Activated T-helper 17 cell treated with anti-CD3 and anti-CD28 coated beads, Interleukin-2, amount 50 U/mL, for 72 hours (primary cell): Measurements from ENCODE around the gene APOC1. TPM values are rescaled to one million over a fixed set of nuclear protein-coding genes. Genes with fewer than 3 reads are reported as not detected.
A peak's percentile ranks its signal among the peaks of the same experiment; 100 is the strongest.
"Not testable (repeated sequence)": the region's sequence is repeated elsewhere in the genome, so short reads cannot be mapped to it uniquely, and the experiment has no call there.

Experiments
- ATAC-seq: fragments of 150-1000 bp; cut with Tn5 transposase; replicated peaks from 2 replicates; pipeline ENCODE4 v1.10.0; 2021; ENCODE audit warnings: mild to moderate bottlenecking, moderate library complexity
- H3K27ac Mint-ChIP-seq: one replicate; pipeline ENCODE4 v1.8.0; 2022; ENCODE audit warnings: mixed read lengths
- H3K27me3 Mint-ChIP-seq: one replicate; pipeline ENCODE4 v1.8.0; 2022; ENCODE audit warnings: mixed read lengths
- H3K36me3 Mint-ChIP-seq: one replicate; pipeline ENCODE4 v1.8.0; 2022; ENCODE audit warnings: low read depth, mild to moderate bottlenecking, mixed read lengths
- H3K4me1 Mint-ChIP-seq: one replicate; pipeline ENCODE4 v1.8.0; 2022; ENCODE audit warnings: mixed read lengths
- H3K4me3 Mint-ChIP-seq: one replicate; pipeline ENCODE4 v1.8.0; 2022; ENCODE audit warnings: mild to moderate bottlenecking, mixed read lengths
- H3K9me3 Mint-ChIP-seq: one replicate; pipeline ENCODE4 v1.8.0; 2022; ENCODE audit warnings: mixed read lengths
- total RNA-seq, 2 donors: library from RNA; stranded (reverse); gene quantifications; one replicate each; pipeline ENCODE4 v1.2.3, GENCODE V29; 2022

Gene APOC1
- total RNA-seq, 2 donors from 2014 or later: 0.89 to 1.6 TPM

DNA sequence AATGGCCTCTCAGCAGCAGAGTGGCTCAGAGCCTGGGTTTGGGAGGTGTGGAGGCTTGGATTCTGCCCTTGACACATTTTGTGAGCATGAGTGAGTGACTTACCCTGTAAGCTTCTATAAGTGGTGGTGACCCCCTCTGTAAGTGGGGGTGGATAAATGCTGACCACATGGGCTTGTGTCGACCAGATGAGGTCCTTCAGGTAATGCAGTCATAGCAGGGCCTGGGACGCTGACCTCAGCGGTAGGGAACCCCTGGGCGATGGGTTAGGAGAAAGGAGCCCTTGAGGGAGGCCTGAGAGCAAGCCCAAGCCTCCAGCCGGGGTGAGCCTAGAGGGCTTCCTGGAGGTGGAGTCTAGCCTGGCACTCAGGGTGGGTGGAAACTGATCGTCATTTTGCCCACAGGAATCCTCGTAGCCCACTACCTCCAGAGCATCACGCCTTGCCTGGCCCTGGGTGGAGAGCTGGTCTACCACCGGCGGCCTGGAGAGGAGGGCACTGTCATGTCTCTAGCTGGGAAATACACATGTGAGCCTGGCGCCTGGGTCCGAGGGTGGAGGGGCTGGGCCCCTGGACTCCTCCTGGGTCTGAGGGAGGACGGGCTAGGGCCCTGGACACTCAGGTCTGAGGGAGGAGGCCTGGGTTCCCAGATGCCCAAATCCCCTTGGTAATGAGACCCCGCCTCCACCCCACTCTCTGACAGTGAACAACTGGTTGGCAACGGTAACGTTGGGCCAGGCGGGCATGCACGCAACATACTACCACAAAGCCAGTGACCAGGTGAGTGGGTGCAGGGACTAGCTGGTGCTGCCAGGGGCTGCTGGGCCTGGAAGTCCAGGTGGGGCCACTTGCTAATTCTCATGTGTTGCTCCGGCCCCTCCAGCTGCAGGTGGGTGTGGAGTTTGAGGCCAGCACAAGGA, 13.8 kb upstream of the APOC1 start:
- peaks cover 5% of the 10 kb centered on the region for H3K4me1 Mint-ChIP-seq
- no peak overlapping the region for H3K27ac Mint-ChIP-seq
- no peaks in the 10 kb centered on the region for H3K27me3 Mint-ChIP-seq
- no peaks in the 10 kb centered on the region for H3K9me3 Mint-ChIP-seq
- ATAC-seq: no peak
- H3K4me3 Mint-ChIP-seq: no peak overlapping the region
- peaks cover 73% of the 10 kb centered on the region for H3K36me3 Mint-ChIP-seq

GRCh38 chr19:44903216-44903601, 11.2 kb upstream of the APOC1 start:
- Mint-ChIP-seq H3K4me3 (no peak overlapping the region), H3K27ac (no peak overlapping the region), H3K9me3 (no peaks in the 10 kb centered on the region), H3K27me3 (peaks cover 10% of the 10 kb centered on the region), H3K36me3 (peaks cover 47% of the 10 kb centered on the region), H3K4me1 (peaks cover 6% of the 10 kb centered on the region)
- no peak for ATAC-seq

- Mint-ChIP-seq H3K27ac (no peak overlapping the region), H3K4me3 (no peak overlapping the region), H3K27me3 (peaks cover 10% of the 10 kb centered on the region), H3K36me3 (peaks cover 44% of the 10 kb centered on the region), H3K9me3 (no peaks in the 10 kb centered on the region), H3K4me1 (peaks cover 6% of the 10 kb centered on the region)
- ATAC-seq: peak; percentile 70
Observed at GRCh38 chr19:44903602-44904425, 10.6 kb upstream of the APOC1 start.

DNA sequence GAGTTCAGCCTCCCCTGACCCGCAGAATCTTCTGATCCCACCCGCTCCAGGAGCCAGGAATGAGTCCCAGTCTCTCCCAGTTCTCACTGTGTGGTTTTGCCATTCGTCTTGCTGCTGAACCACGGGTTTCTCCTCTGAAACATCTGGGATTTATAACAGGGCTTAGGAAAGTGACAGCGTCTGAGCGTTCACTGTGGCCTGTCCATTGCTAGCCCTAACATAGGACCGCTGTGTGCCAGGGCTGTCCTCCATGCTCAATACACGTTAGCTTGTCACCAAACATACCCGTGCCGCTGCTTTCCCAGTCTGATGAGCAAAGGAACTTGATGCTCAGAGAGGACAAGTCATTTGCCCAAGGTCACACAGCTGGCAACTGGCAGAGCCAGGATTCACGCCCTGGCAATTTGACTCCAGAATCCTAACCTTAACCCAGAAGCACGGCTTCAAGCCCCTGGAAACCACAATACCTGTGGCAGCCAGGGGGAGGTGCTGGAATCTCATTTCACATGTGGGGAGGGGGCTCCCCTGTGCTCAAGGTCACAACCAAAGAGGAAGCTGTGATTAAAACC, 9.9 kb upstream of the APOC1 start:
- ATAC-seq: no peak
- H3K9me3 Mint-ChIP-seq: no peaks in the 10 kb centered on the region
- H3K36me3 Mint-ChIP-seq: peaks cover 39% of the 10 kb centered on the region
- peaks cover 10% of the 10 kb centered on the region for H3K27me3 Mint-ChIP-seq
- H3K4me3 Mint-ChIP-seq: no peak overlapping the region
- H3K27ac Mint-ChIP-seq: no peak overlapping the region
- peaks cover 6% of the 10 kb centered on the region for H3K4me1 Mint-ChIP-seq

- H3K9me3 Mint-ChIP-seq: no peaks in the 10 kb centered on the region
- peaks cover 28% of the 10 kb centered on the region for H3K36me3 Mint-ChIP-seq
- no peak for ATAC-seq
- H3K4me1 Mint-ChIP-seq: peaks cover 6% of the 10 kb centered on the region
- H3K4me3 Mint-ChIP-seq: no peak within 1 kb of the TSS
- H3K27me3 Mint-ChIP-seq: peaks cover 10% of the 10 kb centered on the region
- peak within 1 kb of the TSS; percentile 62 for H3K27ac Mint-ChIP-seq
Observed at GRCh38 chr19:44905437-44906160, 8.8 kb upstream of the APOC1 start, which contains the start of gene APOE. Gene APOE, plus strand, starts transcription at chr19:44905796. Its CDS starts 829 bp downstream, at chr19:44906625.

DNA sequence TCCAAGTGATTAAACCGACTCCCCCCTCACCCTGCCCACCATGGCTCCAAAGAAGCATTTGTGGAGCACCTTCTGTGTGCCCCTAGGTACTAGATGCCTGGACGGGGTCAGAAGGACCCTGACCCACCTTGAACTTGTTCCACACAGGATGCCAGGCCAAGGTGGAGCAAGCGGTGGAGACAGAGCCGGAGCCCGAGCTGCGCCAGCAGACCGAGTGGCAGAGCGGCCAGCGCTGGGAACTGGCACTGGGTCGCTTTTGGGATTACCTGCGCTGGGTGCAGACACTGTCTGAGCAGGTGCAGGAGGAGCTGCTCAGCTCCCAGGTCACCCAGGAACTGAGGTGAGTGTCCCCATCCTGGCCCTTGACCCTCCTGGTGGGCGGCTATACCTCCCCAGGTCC, 6.8 kb upstream of the APOC1 start:
- ATAC-seq: no peak
- peaks cover 11% of the 10 kb centered on the region for H3K27me3 Mint-ChIP-seq
- H3K36me3 Mint-ChIP-seq: peaks cover 11% of the 10 kb centered on the region
- no peak overlapping the region for H3K27ac Mint-ChIP-seq
- no peaks in the 10 kb centered on the region for H3K9me3 Mint-ChIP-seq
- no peak overlapping the region for H3K4me3 Mint-ChIP-seq
- H3K4me1 Mint-ChIP-seq: peaks cover 6% of the 10 kb centered on the region

DNA sequence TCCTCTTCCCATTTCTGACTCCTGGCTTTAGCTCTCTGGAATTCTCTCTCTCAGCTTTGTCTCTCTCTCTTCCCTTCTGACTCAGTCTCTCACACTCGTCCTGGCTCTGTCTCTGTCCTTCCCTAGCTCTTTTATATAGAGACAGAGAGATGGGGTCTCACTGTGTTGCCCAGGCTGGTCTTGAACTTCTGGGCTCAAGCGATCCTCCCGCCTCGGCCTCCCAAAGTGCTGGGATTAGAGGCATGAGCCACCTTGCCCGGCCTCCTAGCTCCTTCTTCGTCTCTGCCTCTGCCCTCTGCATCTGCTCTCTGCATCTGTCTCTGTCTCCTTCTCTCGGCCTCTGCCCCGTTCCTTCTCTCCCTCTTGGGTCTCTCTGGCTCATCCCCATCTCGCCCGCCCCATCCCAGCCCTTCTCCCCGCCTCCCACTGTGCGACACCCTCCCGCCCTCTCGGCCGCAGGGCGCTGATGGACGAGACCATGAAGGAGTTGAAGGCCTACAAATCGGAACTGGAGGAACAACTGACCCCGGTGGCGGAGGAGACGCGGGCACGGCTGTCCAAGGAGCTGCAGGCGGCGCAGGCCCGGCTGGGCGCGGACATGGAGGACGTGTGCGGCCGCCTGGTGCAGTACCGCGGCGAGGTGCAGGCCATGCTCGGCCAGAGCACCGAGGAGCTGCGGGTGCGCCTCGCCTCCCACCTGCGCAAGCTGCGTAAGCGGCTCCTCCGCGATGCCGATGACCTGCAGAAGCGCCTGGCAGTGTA, 6.2 kb upstream of the APOC1 start:
- ATAC-seq: no peak
- peaks cover 6% of the 10 kb centered on the region for H3K36me3 Mint-ChIP-seq
- no peak overlapping the region for H3K4me3 Mint-ChIP-seq
- no peak overlapping the region for H3K27ac Mint-ChIP-seq
- peaks cover 6% of the 10 kb centered on the region for H3K4me1 Mint-ChIP-seq
- H3K9me3 Mint-ChIP-seq: no peaks in the 10 kb centered on the region
- peaks cover 16% of the 10 kb centered on the region for H3K27me3 Mint-ChIP-seq

GRCh38 chr19:44908836-44909261, 5.6 kb upstream of the APOC1 start:
- no peak for ATAC-seq
- H3K4me1 Mint-ChIP-seq: peaks cover 6% of the 10 kb centered on the region
- H3K4me3 Mint-ChIP-seq: no peak overlapping the region
- peaks cover 19% of the 10 kb centered on the region for H3K27me3 Mint-ChIP-seq
- H3K9me3 Mint-ChIP-seq: no peaks in the 10 kb centered on the region
- no peak overlapping the region for H3K27ac Mint-ChIP-seq
- H3K36me3 Mint-ChIP-seq: peaks cover under 1% of the 10 kb centered on the region

GRCh38 chr19:44909775-44910174, 4.6 kb upstream of the APOC1 start:
- Mint-ChIP-seq H3K4me3 (no peak overlapping the region), H3K27me3 (peaks cover 23% of the 10 kb centered on the region)

GRCh38 chr19:44911896-44912295, 2.5 kb upstream of the APOC1 start:
- H3K4me3 Mint-ChIP-seq, H3K27ac Mint-ChIP-seq, H3K9me3 Mint-ChIP-seq, ATAC-seq, H3K36me3 Mint-ChIP-seq, H3K4me1 Mint-ChIP-seq: not testable (repeated sequence)
- H3K27me3 Mint-ChIP-seq: peaks cover 19% of the 10 kb centered on the region

More at GRCh38 chr19:44909775-44910174, 4.6 kb upstream of the APOC1 start:
- Mint-ChIP-seq H3K4me1 (peaks cover 7% of the 10 kb centered on the region), H3K36me3 (no peaks in the 10 kb centered on the region), H3K27ac (no peak overlapping the region), H3K9me3 (no peaks in the 10 kb centered on the region)
- no peak for ATAC-seq

DNA sequence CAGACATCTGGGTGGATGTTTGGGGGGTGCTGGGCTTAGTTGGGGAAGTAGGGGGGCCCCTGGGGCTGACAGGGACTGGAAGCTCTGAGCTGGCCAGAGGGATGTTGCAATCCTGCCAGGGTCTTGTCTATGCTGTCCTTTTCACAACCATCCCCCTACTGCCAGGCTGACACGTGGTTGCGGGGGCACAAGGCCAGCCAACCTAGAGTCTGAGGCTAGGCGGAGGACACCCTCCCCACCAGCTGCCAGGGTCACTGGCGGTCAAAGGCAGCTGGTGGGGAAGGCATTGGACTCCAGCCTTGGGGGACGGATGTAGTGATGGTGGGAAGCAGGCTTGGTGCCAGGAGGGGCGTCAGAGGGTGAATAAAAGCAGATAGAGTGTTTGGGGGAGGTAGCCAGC, 1.6 kb upstream of the APOC1 start:
- H3K4me1 Mint-ChIP-seq: peaks cover 4% of the 10 kb centered on the region
- H3K36me3 Mint-ChIP-seq: no peaks in the 10 kb centered on the region
- H3K4me3 Mint-ChIP-seq: peak overlapping the region; percentile 98
- no peak for ATAC-seq
- H3K9me3 Mint-ChIP-seq: no peaks in the 10 kb centered on the region
- peaks cover 19% of the 10 kb centered on the region for H3K27me3 Mint-ChIP-seq
- H3K27ac Mint-ChIP-seq: peak overlapping the region; percentile 15

GRCh38 chr19:44913512-44914432, 636 bp upstream of the APOC1 start:
- ATAC-seq: not testable (repeated sequence)

More at GRCh38 chr19:44913512-44914432, 636 bp upstream of the APOC1 start:
- H3K4me1 Mint-ChIP-seq, H3K36me3 Mint-ChIP-seq, H3K9me3 Mint-ChIP-seq: not testable (repeated sequence)
- peak overlapping the region; percentile 98 for H3K4me3 Mint-ChIP-seq
- peak overlapping the region; percentile 96 for H3K27ac Mint-ChIP-seq
- H3K27me3 Mint-ChIP-seq: peaks cover 15% of the 10 kb centered on the region
